Tibial artery (tissue), 4 donors: ENCODE measurements around the gene CIAO2B.
"Not testable (repeated sequence)": the region's sequence is repeated elsewhere in the genome, so short reads cannot be mapped to it uniquely, and the experiment has no call there.

Experiments used
- DNase-seq, 2 donors: peaks; one replicate each; pipeline ENCODE4 v3.0.0-alpha.2; 2019
- H3K27ac ChIP-seq, 2 donors: fragments of 200-600 bp; sonication (generic) in 1 of 2; 1 replicate in 1 of 2; 2 replicates in 1 of 2; pipeline ENCODE4 v1.5.1; 2018 to 2019; ENCODE audit warnings: mild to moderate bottlenecking in 1 of 2
- H3K27me3 ChIP-seq, 2 donors: fragments of 200-600 bp; sonication (generic) in 1 of 2; one replicate each; pipeline versions ENCODE4 v1.5.1 to v1.6.0; 2016 to 2019
- H3K36me3 ChIP-seq, 3 donors: fragments of 200-600 bp; sonication (generic) in 2 of 3; one replicate each; pipeline ENCODE4 v1.5.1; 2016 to 2019; ENCODE audit warnings: mild to moderate bottlenecking in 2 of 3
- H3K4me1 ChIP-seq, 4 donors: fragments of 200-600 bp; sonication (generic) in 2 of 4; 1 replicate in 3 of 4; 2 replicates in 1 of 4; pipeline ENCODE4 v1.5.1; 2016 to 2019
- H3K4me3 ChIP-seq, 2 donors: fragments of 200-600 bp; sonication (generic) in 1 of 2; 1 replicate in 1 of 2; 2 replicates in 1 of 2; pipeline ENCODE4 v1.5.1; 2018 to 2019; ENCODE audit warnings: mild to moderate bottlenecking in 2 of 2
- H3K9me3 ChIP-seq, 3 donors: fragments of 200-600 bp; sonication (generic) in 1 of 3; one replicate each; pipeline ENCODE4 v1.5.1; 2016 to 2019
- intact Hi-C: fragments of 100-400 bp; cut with DNase I; formaldehyde crosslinking; loops from one replicate; pipeline ENCODE4 v1.15.0; 2023; ENCODE audit warnings: low total_unique reads
- TF ChIP-seq, protein P1 (sequence below), 2 experiments: fragments of 200-600 bp in 1 of 2; fragments of 450-650 bp in 1 of 2; IDR thresholded peaks; one replicate each; pipeline ENCODE4 v1.5.1; 2017 to 2019; ENCODE audit warnings: antibody characterized with exemption in 2 of 2, mild to moderate bottlenecking in 1 of 2, moderate library complexity in 1 of 2

Gene CIAO2B

DNA sequence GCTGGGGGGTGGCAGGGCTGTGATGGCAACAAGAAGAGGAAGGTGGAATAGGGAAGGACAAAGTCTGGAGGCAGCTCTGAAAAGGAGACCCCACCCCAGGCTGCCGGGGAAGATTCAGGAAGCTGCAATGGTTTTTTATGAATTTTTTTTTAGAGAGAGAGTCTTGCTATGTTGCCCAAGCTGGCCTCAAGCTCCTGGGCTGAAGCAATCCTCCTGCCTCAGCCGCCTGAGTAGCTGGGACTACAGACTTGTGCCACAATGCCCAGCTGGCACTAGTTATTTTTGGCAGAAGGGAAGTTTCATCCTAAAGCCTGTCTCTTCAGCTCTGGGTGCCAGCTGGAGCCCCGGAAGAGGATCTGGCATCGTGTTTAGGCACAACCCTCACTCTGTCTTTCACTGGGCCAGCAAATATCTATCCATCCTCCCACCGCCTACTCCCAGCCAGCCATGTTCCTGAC, 25.5 kb upstream of the CIAO2B start:
- Histone ChIP-seq H3K27ac (no peak overlapping the region), H3K4me1 (no peaks in the 10 kb centered on the region), H3K4me3 (no peak overlapping the region), H3K36me3 (no peaks in the 10 kb centered on the region), H3K27me3 (peaks cover 0 to 8% of the 10 kb centered on the region in 2 donors), H3K9me3 (no peaks in the 10 kb centered on the region)
- DNase-seq: peak in 1 of 2 donors; percentile 44
- TF ChIP-seq, protein P1, sequence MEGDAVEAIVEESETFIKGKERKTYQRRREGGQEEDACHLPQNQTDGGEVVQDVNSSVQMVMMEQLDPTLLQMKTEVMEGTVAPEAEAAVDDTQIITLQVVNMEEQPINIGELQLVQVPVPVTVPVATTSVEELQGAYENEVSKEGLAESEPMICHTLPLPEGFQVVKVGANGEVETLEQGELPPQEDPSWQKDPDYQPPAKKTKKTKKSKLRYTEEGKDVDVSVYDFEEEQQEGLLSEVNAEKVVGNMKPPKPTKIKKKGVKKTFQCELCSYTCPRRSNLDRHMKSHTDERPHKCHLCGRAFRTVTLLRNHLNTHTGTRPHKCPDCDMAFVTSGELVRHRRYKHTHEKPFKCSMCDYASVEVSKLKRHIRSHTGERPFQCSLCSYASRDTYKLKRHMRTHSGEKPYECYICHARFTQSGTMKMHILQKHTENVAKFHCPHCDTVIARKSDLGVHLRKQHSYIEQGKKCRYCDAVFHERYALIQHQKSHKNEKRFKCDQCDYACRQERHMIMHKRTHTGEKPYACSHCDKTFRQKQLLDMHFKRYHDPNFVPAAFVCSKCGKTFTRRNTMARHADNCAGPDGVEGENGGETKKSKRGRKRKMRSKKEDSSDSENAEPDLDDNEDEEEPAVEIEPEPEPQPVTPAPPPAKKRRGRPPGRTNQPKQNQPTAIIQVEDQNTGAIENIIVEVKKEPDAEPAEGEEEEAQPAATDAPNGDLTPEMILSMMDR (IDR thresholded peaks at IDR 0.05): no peak
- intact Hi-C loops: no loop called here

DNA sequence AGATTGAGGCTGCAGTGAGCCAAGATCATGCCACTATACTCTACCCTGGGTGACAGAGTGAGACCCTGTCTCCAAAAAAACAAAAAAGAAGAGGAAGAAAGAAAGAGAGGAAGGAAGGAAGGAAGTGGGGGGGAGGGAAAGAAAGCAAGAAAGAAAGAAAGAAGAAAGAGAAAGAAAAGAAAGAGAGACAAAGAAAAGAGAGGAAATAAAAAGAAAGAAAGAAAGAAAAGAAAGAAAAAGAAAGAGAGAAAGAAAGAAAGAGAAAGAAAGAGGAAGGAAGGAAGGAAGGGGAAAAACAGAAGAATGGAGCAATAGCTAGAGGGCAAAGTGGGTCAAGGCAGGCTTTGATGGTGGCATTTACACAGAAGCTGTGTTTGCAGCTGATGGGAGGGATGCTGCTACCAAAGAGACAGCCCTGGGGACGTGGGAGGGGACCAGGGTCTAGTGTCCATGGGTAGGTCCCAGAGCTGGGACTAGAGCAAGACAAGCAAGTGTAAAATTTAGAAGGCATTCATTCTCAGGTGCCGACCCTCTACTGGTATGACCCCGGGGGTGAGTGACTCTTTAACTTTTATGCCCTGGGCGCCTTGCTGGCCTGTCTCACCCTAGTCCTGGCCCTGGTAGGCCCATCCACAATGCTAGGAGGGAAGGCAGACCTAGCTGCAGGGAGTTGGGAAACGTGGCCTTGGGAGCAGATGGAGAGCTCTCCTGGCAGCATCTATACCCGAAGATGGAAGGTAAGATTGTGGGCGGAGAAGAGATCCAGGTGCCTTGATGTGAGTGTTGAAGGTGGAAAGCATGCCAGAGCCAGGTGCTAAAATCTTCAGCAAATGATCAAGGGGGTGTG, 24.9 kb upstream of the CIAO2B start:
- Histone ChIP-seq H3K4me3 (no peak overlapping the region), H3K27ac (no peak overlapping the region), H3K4me1 (no peaks in the 10 kb centered on the region), H3K27me3 (peaks cover 0 to 5% of the 10 kb centered on the region in 2 donors), H3K36me3 (no peaks in the 10 kb centered on the region), H3K9me3 (no peaks in the 10 kb centered on the region)
- TF ChIP-seq, protein P1 (IDR thresholded peaks at IDR 0.05): no peak
- intact Hi-C loops: no loop called here
- no peak for DNase-seq

DNA sequence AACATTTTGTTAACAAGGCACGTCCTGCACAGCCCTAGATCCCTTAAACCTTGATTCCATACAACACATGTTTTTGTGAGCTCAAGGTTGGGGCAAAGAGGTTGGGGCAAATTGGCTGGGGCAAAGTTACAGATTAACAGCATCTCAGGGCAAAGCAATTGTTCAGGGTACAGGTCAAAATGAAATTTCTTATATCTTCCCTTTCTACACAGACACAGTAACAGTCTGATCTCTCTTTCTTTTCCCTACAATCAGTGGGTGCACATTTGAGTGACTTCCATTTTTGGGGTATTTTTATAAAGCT, 21.9 kb upstream of the CIAO2B start:
- intact Hi-C loops, DNase-seq, H3K27me3 ChIP-seq, H3K36me3 ChIP-seq, H3K4me1 ChIP-seq, H3K9me3 ChIP-seq, H3K27ac ChIP-seq, H3K4me3 ChIP-seq: not testable (repeated sequence)

DNA sequence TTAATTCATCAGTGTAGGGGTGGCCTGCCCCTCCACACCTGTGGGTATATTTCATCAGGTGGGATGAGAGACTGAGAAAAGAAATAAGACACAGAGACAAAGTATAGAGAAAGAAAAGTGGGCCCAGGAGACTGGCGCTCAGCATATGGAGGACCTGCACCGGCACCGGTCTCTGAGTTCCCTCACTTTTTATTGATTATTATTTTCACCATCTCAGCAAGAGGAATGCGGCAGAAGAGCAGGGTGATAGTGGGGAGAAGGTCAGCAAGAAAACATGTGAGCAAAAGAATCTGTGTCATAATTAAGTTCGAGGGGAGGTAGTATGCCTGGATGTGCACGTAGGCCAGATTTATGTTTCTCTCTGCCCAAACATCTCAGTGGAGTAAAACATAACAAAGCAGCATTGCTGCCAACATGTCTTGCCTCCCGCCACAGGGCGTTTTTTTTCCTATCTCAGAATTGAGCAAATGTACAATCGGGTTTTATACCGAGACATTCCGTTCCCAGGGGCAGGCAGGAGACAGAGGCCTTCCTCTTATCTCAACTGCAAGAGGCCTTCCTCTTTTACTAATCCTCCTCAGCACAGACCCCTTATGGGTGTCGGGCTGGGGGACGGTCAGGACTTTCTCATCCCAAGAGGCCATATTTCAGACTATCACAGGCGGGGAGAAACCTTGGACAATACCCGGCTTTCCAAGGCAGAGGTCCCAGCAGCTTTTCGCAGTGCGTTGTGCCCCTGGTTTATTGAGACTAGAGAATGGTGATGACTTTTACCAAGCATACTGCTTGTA, 21.4 kb upstream of the CIAO2B start:
- not testable (repeated sequence) for H3K27ac ChIP-seq

DNA sequence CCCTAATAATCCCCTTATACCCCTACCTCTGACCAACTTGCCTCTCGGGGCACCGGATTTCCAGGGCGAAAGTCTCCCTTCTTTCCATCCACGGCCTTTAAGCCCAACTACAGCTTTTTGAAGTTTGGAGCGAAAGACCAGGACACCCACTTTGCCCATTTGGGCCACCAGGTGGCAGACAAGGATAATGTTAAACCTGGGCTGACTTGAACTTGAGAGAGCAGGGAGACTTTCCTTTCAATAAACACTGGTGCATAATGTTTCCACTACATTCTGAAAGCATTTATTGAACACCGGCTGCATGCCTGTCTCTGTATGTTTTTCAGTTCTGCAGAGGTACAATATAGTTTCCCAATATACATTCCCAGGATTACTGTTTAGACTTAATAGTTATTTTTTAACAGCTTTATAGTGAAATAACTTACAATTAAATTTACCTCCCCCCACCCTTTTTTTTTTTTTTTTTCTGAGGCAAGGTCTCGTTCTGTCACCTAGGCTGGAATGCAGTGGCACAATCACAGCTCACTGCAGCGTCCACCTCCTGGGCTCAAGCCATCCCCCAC, 20.0 kb upstream of the CIAO2B start:
- H3K4me1 ChIP-seq: peaks cover 0 to 2% (median under 1%) of the 10 kb centered on the region in 4 donors
- TF ChIP-seq, protein P1 (IDR thresholded peaks at IDR 0.05): peak; percentile 73 to 78
- H3K4me3 ChIP-seq: no peak overlapping the region
- H3K27me3 ChIP-seq: peaks cover 0 to 5% of the 10 kb centered on the region in 2 donors
- H3K27ac ChIP-seq: no peak overlapping the region
- H3K9me3 ChIP-seq: no peaks in the 10 kb centered on the region
- DNase-seq: peak; percentile 82 to 84
- H3K36me3 ChIP-seq: no peaks in the 10 kb centered on the region
- intact Hi-C loops: no loop called here

More for the DNA sequence above, 21.4 kb upstream of the CIAO2B start:
- H3K36me3 ChIP-seq, H3K4me1 ChIP-seq, intact Hi-C loops, H3K27me3 ChIP-seq, H3K9me3 ChIP-seq, H3K4me3 ChIP-seq, DNase-seq: not testable (repeated sequence)

DNA sequence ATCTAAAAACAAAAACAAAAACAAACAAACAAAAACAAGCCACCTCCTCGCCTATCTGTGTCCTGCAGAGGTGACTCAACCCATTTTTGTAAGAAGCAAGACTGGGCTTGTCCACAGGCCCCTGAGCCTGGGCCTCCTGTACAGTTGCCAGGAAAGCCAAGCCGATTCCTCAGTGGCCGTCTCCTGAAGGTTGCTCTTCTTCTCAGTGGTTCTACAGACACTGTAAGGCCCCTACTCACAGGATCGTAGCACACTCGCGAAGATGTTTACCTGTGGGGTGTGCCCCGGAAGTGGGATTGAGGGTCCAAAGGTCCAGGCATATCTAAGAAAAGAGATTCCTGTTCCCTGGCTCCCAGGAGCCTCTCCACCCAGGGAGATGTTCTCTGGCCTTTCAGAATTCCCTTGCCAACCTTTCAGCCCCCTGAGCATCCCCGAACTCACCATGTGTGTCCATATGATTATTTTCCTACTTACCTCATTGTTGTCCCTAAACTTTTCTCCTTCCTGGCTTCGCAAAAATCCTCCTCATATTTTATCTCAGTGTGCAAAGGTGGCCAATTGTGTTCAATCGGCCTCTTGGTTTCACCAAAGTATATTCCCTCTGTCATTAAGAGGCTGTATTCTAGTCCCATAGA, 19.4 kb upstream of the CIAO2B start:
- peaks cover 0 to 5% of the 10 kb centered on the region in 2 donors for H3K27me3 ChIP-seq

More for the DNA sequence above, 19.4 kb upstream of the CIAO2B start:
- Histone ChIP-seq H3K36me3 (no peaks in the 10 kb centered on the region), H3K4me3 (no peak overlapping the region), H3K9me3 (no peaks in the 10 kb centered on the region), H3K27ac (no peak overlapping the region), H3K4me1 (peaks cover 0 to 8% (median 6%) of the 10 kb centered on the region in 4 donors)
- DNase-seq: no peak
- intact Hi-C loops: no loop called here
- TF ChIP-seq, protein P1 (IDR thresholded peaks at IDR 0.05): no peak
